SK-N-SH (cell line): ENCODE measurements around the gene OMP. TPM values are rescaled to one million over a fixed set of nuclear protein-coding genes. Genes with fewer than 3 reads are reported as not detected.

Experiments
- CTCF ChIA-PET: fragments of 300-600, 350-600 bp; formaldehyde crosslinking; extraction: SDS; loops from one replicate; lab custom pipeline; 2021; lab: Yijun Ruan, JAX
- POLR2A ChIA-PET: fragments of 350-600 bp; sonication (Branson Sonifier 250); formaldehyde crosslinking; extraction: SDS; loops from one replicate; lab custom pipeline; 2020; ENCODE audit warnings: antibody characterized with exemption, inconsistent platforms; lab: Yijun Ruan, JAX
- DNase-seq: peaks from one replicate; pipeline ENCODE4 v3.0.0; 2012
- H2AFZ ChIP-seq: fragments of 200-600 bp; sonication (generic); 2 replicates; pipeline ENCODE4 v1.8.1; 2016; ENCODE audit warnings: antibody characterized with exemption, mild to moderate bottlenecking, low read depth
- H3F3A ChIP-seq: fragments of 200-600 bp; sonication (generic); replicated peaks from 2 replicates; pipeline ENCODE3; 2016; ENCODE audit warnings: antibody characterized with exemption, mild to moderate bottlenecking; ENCODE audit not compliant: insufficient read depth
- H3K27ac ChIP-seq, 2 experiments: fragments of 200-500 bp in 1 of 2; fragments of 200-600 bp in 1 of 2; sonication (Bioruptor generic) in 1 of 2; sonication (generic), shearing (Covaris generic) in 1 of 2; 2 replicates each; pipeline versions ENCODE4 v1.5.1 to v1.6.1; 2014 to 2016; ENCODE audit warnings: low read depth in 2 of 2, inconsistent platforms in 1 of 2, low read length in 1 of 2, mild to moderate bottlenecking in 1 of 2, mixed read lengths in 1 of 2
- H3K27me3 ChIP-seq: fragments of 200-600 bp; sonication (generic), shearing (Covaris generic); 2 replicates; pipeline ENCODE4 v1.6.1; 2016; ENCODE audit warnings: mixed run types; ENCODE audit not compliant: insufficient read depth
- H3K36me3 ChIP-seq, 2 experiments: fragments of 200-500 bp in 1 of 2; fragments of 200-600 bp in 1 of 2; sonication (Bioruptor generic) in 1 of 2; sonication (generic) in 1 of 2; replicated peaks in 1 of 2; 2 replicates each; pipeline versions ENCODE3 to v1.5.1; 2014 to 2016; ENCODE audit warnings: low read length in 1 of 2, mild to moderate bottlenecking in 1 of 2; ENCODE audit not compliant: insufficient read depth in 2 of 2, control insufficient read depth in 1 of 2
- H3K4me1 ChIP-seq, 2 experiments: fragments of 200-500 bp in 1 of 2; fragments of 200-600 bp in 1 of 2; sonication (Bioruptor generic) in 1 of 2; sonication (generic), shearing (Covaris generic) in 1 of 2; 2 replicates each; pipeline versions ENCODE4 v1.5.1 to v1.6.1; 2014 to 2016; ENCODE audit warnings: low read depth in 1 of 2, low read length in 1 of 2, mixed run types in 1 of 2; ENCODE audit not compliant: insufficient read depth in 2 of 2, control insufficient read depth in 1 of 2
- H3K4me2 ChIP-seq: fragments of 200-600 bp; sonication (generic), shearing (Covaris generic); 2 replicates; pipeline ENCODE4 v1.6.1; 2017; ENCODE audit warnings: mixed run types
- H3K4me3 ChIP-seq, 2 experiments: fragments of 200-500 bp in 1 of 2; fragments of 200-600 bp in 1 of 2; sonication (Bioruptor generic) in 1 of 2; sonication (generic), shearing (Covaris generic) in 1 of 2; 2 replicates each; pipeline versions ENCODE4 v1.5.1 to v1.8.1; 2014 to 2016; ENCODE audit warnings: low read depth in 2 of 2, inconsistent platforms in 1 of 2, low read length in 1 of 2, mild to moderate bottlenecking in 1 of 2, mixed read lengths in 1 of 2, moderate library complexity in 1 of 2
- H3K79me2 ChIP-seq: fragments of 200-600 bp; sonication (generic); 2 replicates; pipeline ENCODE4 v1.8.1; 2017; ENCODE audit warnings: mild to moderate bottlenecking; ENCODE audit not compliant: insufficient read depth
- H3K9ac ChIP-seq: fragments of 200-600 bp; sonication (generic); 2 replicates; pipeline ENCODE4 v1.6.1; 2017; ENCODE audit warnings: mixed run types
- H3K9me2 ChIP-seq: fragments of 200-600 bp; sonication (generic); 2 replicates; pipeline ENCODE4 v1.6.1; 2017; ENCODE audit warnings: mixed run types
- H3K9me3 ChIP-seq: fragments of 200-600 bp; sonication (generic); 2 replicates; pipeline ENCODE4 v1.6.1; 2017; ENCODE audit warnings: mixed run types, mild to moderate bottlenecking, moderate library complexity
- H4K20me1 ChIP-seq: fragments of 200-600 bp; sonication (generic); 2 replicates; pipeline ENCODE4 v1.6.1; 2017; ENCODE audit warnings: mild to moderate bottlenecking, mixed run types; ENCODE audit not compliant: insufficient read depth
- CHD2 ChIP-seq: fragments of 150-350 bp; IDR thresholded peaks from 2 replicates; pipeline ENCODE4 v1.6.1; 2018; ENCODE audit warnings: low read length; ENCODE audit not compliant: partially characterized antibody
- CTCF ChIP-seq: fragments of 200-600 bp; sonication (generic); IDR thresholded peaks from 2 replicates; pipeline ENCODE4 v1.6.1; 2017; ENCODE audit warnings: antibody characterized with exemption, mild to moderate bottlenecking, moderate library complexity
- EP300 ChIP-seq, 2 experiments: IDR thresholded peaks; 2 replicates each; pipeline versions ENCODE4 v1.4.0 to v1.6.1; 2012; ENCODE audit warnings: borderline replicate concordance in 1 of 2, low read depth in 1 of 2, low read length in 1 of 2
- GATA2 ChIP-seq: sonication (generic); formaldehyde crosslinking; IDR thresholded peaks from 2 replicates; pipeline ENCODE4 v1.5.0; 2020; ENCODE audit warnings: mild to moderate bottlenecking, missing genetic modification reagents
- IRF3 ChIP-seq: fragments of 150-350 bp; IDR thresholded peaks from 2 replicates; pipeline ENCODE4 v1.6.1; 2016; ENCODE audit warnings: mild to moderate bottlenecking, low read depth, low read length
- MEF2A ChIP-seq: IDR thresholded peaks from 2 replicates; pipeline ENCODE4 v1.4.0; 2012; ENCODE audit warnings: low read depth, borderline replicate concordance
- RAD21 ChIP-seq: IDR thresholded peaks from 2 replicates; pipeline ENCODE4 v1.6.1; 2012; ENCODE audit warnings: mild to moderate bottlenecking, low read length
- RXRA ChIP-seq: IDR thresholded peaks from 2 replicates; pipeline ENCODE4 v1.4.0; 2012; ENCODE audit warnings: low read depth, mild to moderate bottlenecking, borderline replicate concordance
- SIN3A ChIP-seq: IDR thresholded peaks from 2 replicates; pipeline ENCODE4 v1.6.1; 2012; ENCODE audit warnings: low read depth, mild to moderate bottlenecking, low read length, moderate library complexity, borderline replicate concordance
- USF1 ChIP-seq: IDR thresholded peaks from 2 replicates; pipeline ENCODE4 v1.4.0; 2012; ENCODE audit warnings: low read depth, borderline replicate concordance
- YY1 ChIP-seq: IDR thresholded peaks from 2 replicates; pipeline ENCODE4 v1.4.0; 2012; ENCODE audit warnings: low read depth, mild to moderate bottlenecking
- ZBTB33 ChIP-seq: IDR thresholded peaks from 2 replicates; pipeline ENCODE4 v1.4.0; 2012; ENCODE audit warnings: low read depth, borderline replicate concordance
- WGBS: methylation state at CpG from one replicate; pipeline ENCODE4 v1.1.6; 2017; ENCODE audit warnings: low lambda C conversion rate; 5-methylcytosine and 5-hydroxymethylcytosine counted together
- polyA plus RNA-seq, 3 experiments: library from polyadenylated mRNA; depleted of rRNA; stranded (reverse); fragments of >200 nt; gene quantifications; 2 replicates each; pipeline ENCODE4 v1.2.3, GENCODE V29; 2012

Gene OMP
- polyA plus RNA-seq, 1 of the 3 experiments (the other 2 are of a cell fraction): 0.20 TPM

- TF ChIP-seq CTCF (no peak), IRF3 (no peak), ZBTB33 (no peak), RXRA (no peak), YY1 (no peak), SIN3A (no peak), EP300 (IDR thresholded peaks at IDR 0.05; ENCODE audit: borderline replicate concordance in 1 of 2, low read depth in 1 of 2, low read length in 1 of 2) (no peak), GATA2 (CRISPR knock-in tag) (no peak)
These were observed 28.9 kb downstream of the OMP start (continued) for GRCh38 chr11:77131560-77131959.

- 10% methylated on average over 2 of the region's 2 CpGs for WGBS
- no peak overlapping the region for H3K4me2 ChIP-seq
- no peaks in the 10 kb centered on the region for H4K20me1 ChIP-seq
- no peaks in the 10 kb centered on the region for H3K9me3 ChIP-seq
- CTCF ChIA-PET: interaction anchor here (2.4 kb wide), 1 partner anchor 8 kb away, joined by 12 read pairs; no protein-coding TSS in a partner anchor
- H3K9me2 ChIP-seq: no peaks in the 10 kb centered on the region
- H3K9ac ChIP-seq: no peak overlapping the region
- H2AFZ ChIP-seq: no peak overlapping the region
- H3K27ac ChIP-seq: no peak overlapping the region
- no peak overlapping the region for H3K4me3 ChIP-seq
- DNase-seq: no peak
- TF ChIP-seq USF1 (no peak), CHD2 (no peak), SIN3A (no peak), RAD21 (no peak), MEF2A (no peak), YY1 (no peak)
- no peaks in the 10 kb centered on the region for H3K27me3 ChIP-seq
- no peaks in the 10 kb centered on the region for H3K36me3 ChIP-seq
- H3K4me1 ChIP-seq: peaks cover 0 to 27% of the 10 kb centered on the region in 2 experiments; a peak in 2 of 4 replicates
- no peaks in the 10 kb centered on the region for H3F3A ChIP-seq
- no peaks in the 10 kb centered on the region for H3K79me2 ChIP-seq
- POLR2A ChIA-PET: no interaction called here
These were observed 32.4 kb downstream of the OMP start for GRCh38 chr11:77135069-77135468.
